Adrenal gland (tissue), 12 donors: ENCODE results near the gene PRKRIP1. TPM values are rescaled to one million over a fixed set of nuclear protein-coding genes. Genes with fewer than 3 reads are reported as not detected.
A peak's percentile ranks its signal among the peaks of the same experiment; 100 is the strongest.

Experiments
- DNase-seq, 7 donors: peaks; one replicate each; pipeline ENCODE4 v3.0.0-alpha.2; 2019 to 2020
- H3K27ac ChIP-seq, 5 donors: fragments of 200-600 bp; sonication (generic) in 4 of 5; 1 replicate in 3 of 5; 2 replicates in 2 of 5; pipeline versions ENCODE4 v1.5.1 to v1.8.0; 2016 to 2020; ENCODE audit warnings: mild to moderate bottlenecking in 1 of 5
- H3K27me3 ChIP-seq: fragments of 200-600 bp; 2 replicates; pipeline ENCODE4 v1.8.0; 2021
- H3K36me3 ChIP-seq, 2 donors: fragments of 200-600 bp; replicated peaks in 1 of 2; 1 replicate in 1 of 2; 2 replicates in 1 of 2; pipeline versions ENCODE4 v1.5.1 to v1.8.0; 2018 to 2022
- H3K4me1 ChIP-seq, 2 donors: fragments of 200-600 bp; replicated peaks in 1 of 2; 1 replicate in 1 of 2; 2 replicates in 1 of 2; pipeline versions ENCODE4 v1.5.1 to v1.8.0; 2018 to 2021
- H3K4me3 ChIP-seq, 4 donors: fragments of 200-600 bp; sonication (generic) in 3 of 4; one replicate each; pipeline ENCODE4 v1.5.1; 2016 to 2018
- H3K9me3 ChIP-seq, 3 donors: fragments of 200-600 bp; sonication (generic) in 1 of 3; replicated peaks in 1 of 3; 1 replicate in 2 of 3; 2 replicates in 1 of 3; pipeline versions ENCODE4 v1.5.1 to v1.8.0; 2016 to 2021
- CTCF ChIP-seq, 6 experiments: fragments of 450-650 bp in 4 of 6; fragments of 200-600 bp in 2 of 6; sonication (generic) in 1 of 6; IDR thresholded peaks; 1 replicate in 5 of 6; 2 replicates in 1 of 6; pipeline versions ENCODE4 v1.5.1 to v1.8.0; 2016 to 2021; ENCODE audit warnings: antibody characterized with exemption in 6 of 6, mild to moderate bottlenecking in 2 of 6, moderate library complexity in 1 of 6
- POLR2A ChIP-seq, 2 donors: fragments of 450-650 bp; IDR thresholded peaks; one replicate each; pipeline ENCODE4 v1.6.1; 2017; ENCODE audit warnings: antibody characterized with exemption in 2 of 2, mild to moderate bottlenecking in 2 of 2, moderate library complexity in 1 of 2
- WGBS, 4 donors: extraction: QIAGEN DNeasy Blood & Tissue Kit in 2 of 4; methylation state at CpG; one replicate each; pipeline versions ENCODE4 v1.1.5 to v1.1.7; 2013 to 2017; 5-methylcytosine and 5-hydroxymethylcytosine counted together
- intact Hi-C, 2 donors: fragments of 100-400 bp; cut with DNase I; formaldehyde crosslinking; loops; one replicate each; pipeline versions ENCODE4 v1.14.1 to v1.15.0; 2022 to 2023
- polyA plus RNA-seq, 3 donors: library from polyadenylated mRNA; stranded (reverse); fragments of 200-250 nt in 2 of 3; fragments of 350-450 nt in 1 of 3; fragmentation: Illumina TruSeq in 1 of 3; extraction: RNeasy Lipid Tissue Mini Kit (QIAGEN cat#74804) in 1 of 3; gene quantifications; one replicate each; pipeline ENCODE4 v1.2.3, GENCODE V29; 2013 to 2014
- total RNA-seq, 9 donors: library from RNA; depleted of rRNA in 4 of 9; stranded (reverse); fragments of >200 nt in 4 of 9; fragments of 120-200 nt in 1 of 9; fragmentation: NEBNext Ultra II Directional in 1 of 9; extraction: Animal tissue kit (Norgen Biotek cat#: 25700) in 1 of 9; gene quantifications; one replicate each; pipeline versions ENCODE4 v1.1.0 to v1.2.4, GENCODE V29; 2013 to 2023
- donor health status: healthy with polysubstance abuse.
- donor health status: Bipolar disorder and iron deficiency.
- donor health status: DM: yes; HTN: yes; CAD: no.
- donor health status: DM: no; HTN: no; CAD: no.
- donor health status: DM: no; HTN: no; CAD: no.
- donor health status: DM: yes; HTN: yes; CAD: no.

The PRKRIP1 gene
- total and polyA plus RNA-seq, 12 donors = 19.4 to 114 (median 31.1) TPM

DNA sequence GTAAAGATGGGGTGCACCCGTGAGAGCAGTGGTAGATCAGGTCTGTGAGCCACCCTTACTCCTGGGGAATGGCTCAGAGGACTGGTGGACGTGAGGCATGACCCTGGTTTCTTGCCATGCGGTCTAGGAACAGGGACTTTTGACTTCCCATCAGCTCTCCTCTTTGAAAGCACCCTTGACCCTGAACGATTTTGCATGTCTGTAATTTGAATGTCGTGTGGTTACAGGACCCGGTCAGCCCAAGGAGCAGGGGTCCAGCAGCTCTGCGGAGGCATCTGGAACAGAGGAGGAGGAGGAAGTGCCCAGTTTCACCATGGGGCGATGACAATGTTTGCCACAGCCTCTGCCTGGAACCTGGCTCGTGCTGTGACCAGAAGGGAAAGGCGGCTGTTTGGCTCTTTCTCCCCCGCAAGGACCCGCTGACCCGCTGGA lies 28.6 kb downstream of the PRKRIP1 start:
- no peaks in the 10 kb centered on the region for H3K4me1 ChIP-seq
- no peaks in the 10 kb centered on the region for H3K27me3 ChIP-seq
- intact Hi-C loops = no loop called here
- H3K9me3 ChIP-seq = no peaks in the 10 kb centered on the region
- H3K4me3 ChIP-seq = no peak overlapping the region
- peak overlapping the region in 1 of 5 donors; percentile 75 for H3K27ac ChIP-seq
- WGBS, 4 donors = 72 to 89% (median 78%) methylated on average over 7 to 13 of the region's 13 CpGs
- DNase-seq = no peak
- peaks cover 0 to 53% of the 10 kb centered on the region in 2 donors for H3K36me3 ChIP-seq
- TF ChIP-seq POLR2A (IDR thresholded peaks at IDR 0.05) = no peak
- no peak for TF ChIP-seq CTCF (IDR thresholded peaks at IDR 0.05)

GRCh38 chr7:102425639-102426267 lies 29.6 kb downstream of the PRKRIP1 start:
- H3K36me3 ChIP-seq = peaks cover 0 to 46% of the 10 kb centered on the region in 2 donors
- no peaks in the 10 kb centered on the region for H3K27me3 ChIP-seq
- no peaks in the 10 kb centered on the region for H3K4me1 ChIP-seq
- WGBS, 4 donors = 62 to 83% (median 69%) methylated on average over 16 to 25 of the region's 25 CpGs
- intact Hi-C loops = no loop called here
- H3K4me3 ChIP-seq = no peak overlapping the region
- DNase-seq = peak in 4 of 7 donors; percentile 38 to 67 (median 44)
- H3K27ac ChIP-seq = peak overlapping the region in 3 of 5 donors; percentile 16 to 75 (median 68)
- no peaks in the 10 kb centered on the region for H3K9me3 ChIP-seq
- no peak for TF ChIP-seq CTCF (IDR thresholded peaks at IDR 0.05)
- no peak for TF ChIP-seq POLR2A (IDR thresholded peaks at IDR 0.05)

DNA sequence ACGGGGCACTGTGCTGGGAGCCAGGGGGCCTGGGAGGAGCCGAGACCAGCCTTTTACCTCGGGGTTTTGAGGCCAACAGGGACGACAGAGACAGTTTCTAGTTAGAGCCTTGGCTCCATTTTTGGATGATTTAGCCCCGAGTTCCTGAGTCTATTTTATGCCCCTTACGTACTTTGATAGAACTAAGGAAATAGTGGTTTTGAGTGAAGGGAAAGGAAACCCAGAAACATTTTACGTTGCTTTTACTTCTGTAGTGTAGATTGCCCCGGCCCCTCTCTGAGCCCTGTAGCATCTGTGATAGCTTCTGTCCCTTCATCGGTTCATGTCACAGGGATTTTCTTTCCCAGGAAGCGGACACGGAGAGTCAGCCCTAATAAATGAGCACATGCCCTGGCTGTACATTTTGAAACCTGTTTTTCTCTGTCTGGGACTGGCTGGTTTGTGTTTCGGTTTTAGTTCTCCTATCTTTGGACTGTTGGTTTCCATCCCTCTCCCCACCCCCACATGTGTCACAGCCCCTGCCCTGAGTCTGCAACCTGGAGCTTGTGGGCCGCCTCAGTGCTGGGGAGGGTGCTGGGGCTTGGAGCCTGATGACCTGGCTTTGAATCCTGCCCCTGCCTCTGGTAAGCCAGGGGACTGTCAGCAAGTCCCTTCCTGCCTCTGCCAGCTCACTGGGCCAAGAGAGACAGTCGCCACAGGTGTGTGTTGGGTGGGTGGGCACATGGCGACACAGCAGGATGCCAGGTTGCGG lies 30.3 kb downstream of the PRKRIP1 start:
- intact Hi-C loops = no loop called here
- Histone ChIP-seq H3K36me3 (peaks cover 0 to 39% of the 10 kb centered on the region in 2 donors), H3K27ac (peak overlapping the region in 3 of 5 donors; percentile 16 to 75 (median 68)), H3K4me3 (no peak overlapping the region), H3K9me3 (no peaks in the 10 kb centered on the region), H3K27me3 (no peaks in the 10 kb centered on the region), H3K4me1 (peaks cover 0 to 5% of the 10 kb centered on the region in 2 donors)
- DNase-seq = no peak
- TF ChIP-seq POLR2A (IDR thresholded peaks at IDR 0.05) (no peak), CTCF (IDR thresholded peaks at IDR 0.05) (no peak)
- 77 to 82% (median 80%) methylated on average over 16 of the region's 16 CpGs for WGBS, 4 donors

DNA sequence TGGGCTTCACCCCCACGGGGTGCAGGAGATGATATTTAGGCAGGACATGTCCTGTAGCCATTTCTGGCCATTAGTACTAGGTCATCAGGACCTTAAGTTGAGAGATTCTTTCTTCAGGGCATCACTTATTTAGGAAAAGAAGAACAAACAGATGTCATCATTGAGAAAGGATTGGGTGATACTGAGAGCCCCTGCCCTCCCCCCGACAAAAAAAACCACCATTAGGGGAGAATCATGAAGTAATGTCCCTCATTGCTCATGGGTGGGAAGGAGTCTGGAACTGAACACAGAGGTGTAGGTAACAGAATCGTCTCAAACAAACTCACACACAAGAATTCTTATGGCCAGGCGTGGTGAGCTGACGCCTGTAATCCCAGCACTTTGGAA lies 30.8 kb downstream of the PRKRIP1 start:
- Histone ChIP-seq H3K4me1 (peaks cover 3 to 10% of the 10 kb centered on the region in 2 donors), H3K27ac (peak overlapping the region in 1 of 5 donors; percentile 75), H3K36me3 (peaks cover 0 to 35% of the 10 kb centered on the region in 2 donors), H3K4me3 (no peak overlapping the region), H3K9me3 (no peaks in the 10 kb centered on the region), H3K27me3 (no peaks in the 10 kb centered on the region)
- WGBS, 4 donors = 77 to 85% (median 84%) methylated on average over 5 of the region's 5 CpGs
- intact Hi-C loops = no loop called here
- DNase-seq = no peak
- no peak for TF ChIP-seq CTCF (IDR thresholded peaks at IDR 0.05)
- TF ChIP-seq POLR2A (IDR thresholded peaks at IDR 0.05) = no peak
